A549 (cell line): ENCODE data around the gene DIS3L2.

Experiments
- CHD2 ChIP-seq: fragments of 150-350 bp; IDR thresholded peaks from 2 replicates; pipeline ENCODE4 v1.6.1; 2014; ENCODE audit warnings: low read length; ENCODE audit not compliant: partially characterized antibody
- CTCF ChIP-seq: fragments of >200 bp; sonication (Bioruptor Twin); formaldehyde crosslinking; IDR thresholded peaks from 3 replicates; pipeline ENCODE4 v1.5.1; 2016
- POLR2A ChIP-seq: IDR thresholded peaks from 2 replicates; pipeline ENCODE4 v1.6.1; 2012; ENCODE audit warnings: mild to moderate bottlenecking, low read length
- ZSCAN20 ChIP-seq: fragments of 250-450 bp; sonication (Bioruptor Pico); IDR thresholded peaks from 2 replicates; pipeline ENCODE4 v1.8.0; 2022; ENCODE audit warnings: mild to moderate bottlenecking, moderate library complexity

- TF ChIP-seq POLR2A = no peak
- no peak for TF ChIP-seq ZSCAN20 (CRISPR knock-in tag)
- TF ChIP-seq CTCF = no peak
- no peak for TF ChIP-seq CHD2
Observed at GRCh38 chr2:231923951-231924888, 37.3 kb upstream of the DIS3L2 start.
